Neural cell (in vitro differentiated cells): ENCODE data around the gene TTLL12. TPM values are rescaled to one million over a fixed set of nuclear protein-coding genes. Genes with fewer than 3 reads are reported as not detected.

Experiments
- H2AFZ ChIP-seq: fragments of 200-600, 300-800 bp; sonication (generic), shearing (Covaris generic); 2 replicates; pipeline ENCODE4 v1.6.0; 2014; ENCODE audit warnings: low read depth, mild to moderate bottlenecking, antibody characterized with exemption, low read length, moderate library complexity
- H3F3A ChIP-seq: fragments of 200-600 bp; shearing (Covaris generic); 2 replicates; pipeline ENCODE4 v1.6.1; 2016; ENCODE audit warnings: mild to moderate bottlenecking, moderate library complexity, mixed read lengths, antibody characterized with exemption, low read length; ENCODE audit not compliant: insufficient read depth, poor library complexity, severe bottlenecking
- H3K27ac ChIP-seq: fragments of 200-600, 300-800 bp; sonication (generic), shearing (Covaris generic); 2 replicates; pipeline ENCODE4 v1.5.1; 2014; ENCODE audit warnings: mild to moderate bottlenecking, low read length, moderate library complexity
- H3K27me3 ChIP-seq: fragments of 300-800, 200-600 bp; sonication (generic), shearing (Covaris generic); 2 replicates; pipeline ENCODE4 v1.6.0; 2014; ENCODE audit warnings: mild to moderate bottlenecking, low read depth, low read length, moderate library complexity; ENCODE audit not compliant: insufficient read depth
- H3K36me3 ChIP-seq: fragments of 300-800, 200-600 bp; sonication (generic), shearing (Covaris generic); 2 replicates; pipeline ENCODE4 v1.5.1; 2014; ENCODE audit warnings: mild to moderate bottlenecking, antibody characterized with exemption, low read length, moderate library complexity; ENCODE audit not compliant: insufficient read depth
- H3K4me2 ChIP-seq: fragments of 300-800, 200-600 bp; sonication (generic), shearing (Covaris generic); 2 replicates; pipeline ENCODE4 v1.6.0; 2014; ENCODE audit warnings: mild to moderate bottlenecking, low read length
- H3K4me3 ChIP-seq: fragments of 300-800, 200-600 bp; sonication (generic), shearing (Covaris generic); 2 replicates; pipeline ENCODE4 v1.5.1; 2014; ENCODE audit warnings: mild to moderate bottlenecking, low read length, moderate library complexity
- H3K79me2 ChIP-seq: fragments of 200-600 bp; shearing (Covaris generic); replicated peaks from 2 replicates; pipeline ENCODE4 v1.6.0; 2014; ENCODE audit warnings: mild to moderate bottlenecking, low read length, moderate library complexity; ENCODE audit not compliant: insufficient read depth
- H3K9ac ChIP-seq: fragments of 300-800, 200-600 bp; sonication (generic), shearing (Covaris generic); 2 replicates; pipeline ENCODE4 v1.6.1; 2016; ENCODE audit warnings: mild to moderate bottlenecking, low read length, mixed read lengths
- H3K9me2 ChIP-seq: fragments of 200-600 bp; shearing (Covaris generic); 2 replicates; pipeline ENCODE4 v1.6.1; 2016; ENCODE audit warnings: mild to moderate bottlenecking, low read length, mixed read lengths; ENCODE audit not compliant: insufficient read depth
- H3K9me3 ChIP-seq: fragments of 200-600, 300-800 bp; sonication (generic), shearing (Covaris generic); 2 replicates; pipeline ENCODE4 v1.6.1; 2016; ENCODE audit warnings: mild to moderate bottlenecking, mixed run types, low read length, moderate library complexity, mixed read lengths
- H4K20me1 ChIP-seq: fragments of 200-600 bp; shearing (Covaris generic); 2 replicates; pipeline ENCODE4 v1.6.1; 2016; ENCODE audit warnings: mild to moderate bottlenecking, mixed run types; ENCODE audit not compliant: insufficient read depth
- EP300 ChIP-seq: fragments of 450-650 bp; conservative IDR thresholded peaks from 2 replicates; pipeline ENCODE4 v1.6.1; 2014; ENCODE audit warnings: antibody characterized with exemption, mild to moderate bottlenecking, moderate library complexity; ENCODE audit not compliant: poor library complexity, severe bottlenecking
- EZH2 ChIP-seq: fragments of 200-600, 300-800 bp; shearing (Covaris generic), sonication (generic); IDR thresholded peaks from 2 replicates; pipeline ENCODE4 v1.6.1; 2014; ENCODE audit warnings: antibody characterized with exemption, low read length, borderline replicate concordance, mild to moderate bottlenecking; ENCODE audit not compliant: insufficient read depth, poor library complexity, severe bottlenecking
- MXI1 ChIP-seq: fragments of 450-650 bp; conservative IDR thresholded peaks from 2 replicates; pipeline ENCODE4 v1.6.1; 2014; ENCODE audit warnings: antibody characterized with exemption, mild to moderate bottlenecking; ENCODE audit not compliant: poor library complexity, severe bottlenecking
- POLR2AphosphoS5 ChIP-seq: IDR thresholded peaks from 2 replicates; pipeline ENCODE4 v1.6.1; 2012
- RAD21 ChIP-seq: fragments of 450-650 bp; conservative IDR thresholded peaks from 2 replicates; pipeline ENCODE4 v1.6.1; 2014; ENCODE audit warnings: antibody characterized with exemption, mild to moderate bottlenecking, moderate library complexity
- SMC3 ChIP-seq: fragments of 450-650 bp; conservative IDR thresholded peaks from 2 replicates; pipeline ENCODE4 v1.6.1; 2014; ENCODE audit warnings: antibody characterized with exemption, mild to moderate bottlenecking, moderate library complexity; ENCODE audit not compliant: poor library complexity
- TAF1 ChIP-seq: IDR thresholded peaks from 2 replicates; pipeline ENCODE4 v1.6.1; 2012; ENCODE audit warnings: low read depth
- polyA plus RNA-seq: library from polyadenylated mRNA; depleted of rRNA; stranded (reverse); fragments of >200 nt; gene quantifications from 2 replicates; pipeline ENCODE4 v1.2.3, GENCODE V29; 2014
- TF ChIP-seq, protein P1 (sequence below): fragments of 450-650 bp; IDR thresholded peaks from 2 replicates; pipeline ENCODE4 v1.5.1; 2014; ENCODE audit warnings: antibody characterized with exemption, mild to moderate bottlenecking, moderate library complexity; ENCODE audit not compliant: poor library complexity, severe bottlenecking
- TF ChIP-seq, protein P2 (sequence below): IDR thresholded peaks from 2 replicates; pipeline ENCODE4 v1.6.1; 2012; ENCODE audit warnings: borderline replicate concordance

Gene TTLL12
- polyA plus RNA-seq, 1 donor from 2014 or later: 22.2 TPM

DNA sequence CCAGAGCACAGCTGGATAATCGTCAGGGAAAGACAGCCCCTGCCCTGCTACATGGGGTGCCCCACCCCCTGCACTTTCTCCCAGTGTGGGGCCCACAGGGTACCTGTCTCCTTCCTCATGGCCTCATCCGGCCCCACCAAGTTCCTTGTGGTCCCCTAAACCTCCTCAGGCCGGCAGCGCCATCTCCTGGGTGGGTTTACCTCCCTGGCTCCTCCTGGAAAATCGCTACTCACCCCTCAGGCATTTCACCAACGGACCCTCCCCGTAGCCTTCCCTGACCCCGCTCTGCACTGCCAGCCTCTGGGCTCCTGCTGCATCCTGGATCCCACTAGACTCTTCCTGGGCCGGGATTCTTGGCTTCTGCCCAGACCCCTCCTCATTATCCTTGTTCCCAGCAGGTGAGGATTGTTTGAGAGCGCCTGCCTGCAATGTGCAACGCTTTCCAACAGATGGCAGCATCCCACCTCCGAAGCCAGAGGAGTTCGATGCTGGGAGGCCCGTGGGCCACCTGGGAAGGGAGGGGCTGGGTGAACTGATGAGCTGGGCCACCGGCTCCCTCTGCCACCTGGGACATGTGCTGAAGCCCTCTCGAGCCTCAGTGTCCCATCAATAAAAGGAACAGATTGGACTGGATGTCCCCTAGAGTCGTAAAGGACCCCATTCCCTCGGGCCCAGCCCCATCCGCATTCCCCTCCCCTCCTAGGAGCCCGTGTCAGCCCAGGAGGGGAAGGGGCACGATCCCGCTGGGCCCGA, 44.2 kb upstream of the TTLL12 start:
- Histone ChIP-seq H3K4me2 (no peak overlapping the region), H2AFZ (no peak overlapping the region), H3K79me2 (no peaks in the 10 kb centered on the region), H3F3A (no peaks in the 10 kb centered on the region), H3K9ac (no peak overlapping the region), H3K27me3 (no peaks in the 10 kb centered on the region), H3K36me3 (no peaks in the 10 kb centered on the region), H3K9me3 (no peaks in the 10 kb centered on the region), H3K27ac (no peak overlapping the region), H3K9me2 (no peaks in the 10 kb centered on the region), H4K20me1 (no peaks in the 10 kb centered on the region), H3K4me3 (no peak overlapping the region)
- TF ChIP-seq POLR2AphosphoS5: no peak
- TF ChIP-seq MXI1: no peak
- TF ChIP-seq, protein P1, sequence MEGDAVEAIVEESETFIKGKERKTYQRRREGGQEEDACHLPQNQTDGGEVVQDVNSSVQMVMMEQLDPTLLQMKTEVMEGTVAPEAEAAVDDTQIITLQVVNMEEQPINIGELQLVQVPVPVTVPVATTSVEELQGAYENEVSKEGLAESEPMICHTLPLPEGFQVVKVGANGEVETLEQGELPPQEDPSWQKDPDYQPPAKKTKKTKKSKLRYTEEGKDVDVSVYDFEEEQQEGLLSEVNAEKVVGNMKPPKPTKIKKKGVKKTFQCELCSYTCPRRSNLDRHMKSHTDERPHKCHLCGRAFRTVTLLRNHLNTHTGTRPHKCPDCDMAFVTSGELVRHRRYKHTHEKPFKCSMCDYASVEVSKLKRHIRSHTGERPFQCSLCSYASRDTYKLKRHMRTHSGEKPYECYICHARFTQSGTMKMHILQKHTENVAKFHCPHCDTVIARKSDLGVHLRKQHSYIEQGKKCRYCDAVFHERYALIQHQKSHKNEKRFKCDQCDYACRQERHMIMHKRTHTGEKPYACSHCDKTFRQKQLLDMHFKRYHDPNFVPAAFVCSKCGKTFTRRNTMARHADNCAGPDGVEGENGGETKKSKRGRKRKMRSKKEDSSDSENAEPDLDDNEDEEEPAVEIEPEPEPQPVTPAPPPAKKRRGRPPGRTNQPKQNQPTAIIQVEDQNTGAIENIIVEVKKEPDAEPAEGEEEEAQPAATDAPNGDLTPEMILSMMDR: peak; percentile 97
- peak; percentile 92 for TF ChIP-seq RAD21
- TF ChIP-seq SMC3: peak; percentile 95
- TF ChIP-seq, protein P2, sequence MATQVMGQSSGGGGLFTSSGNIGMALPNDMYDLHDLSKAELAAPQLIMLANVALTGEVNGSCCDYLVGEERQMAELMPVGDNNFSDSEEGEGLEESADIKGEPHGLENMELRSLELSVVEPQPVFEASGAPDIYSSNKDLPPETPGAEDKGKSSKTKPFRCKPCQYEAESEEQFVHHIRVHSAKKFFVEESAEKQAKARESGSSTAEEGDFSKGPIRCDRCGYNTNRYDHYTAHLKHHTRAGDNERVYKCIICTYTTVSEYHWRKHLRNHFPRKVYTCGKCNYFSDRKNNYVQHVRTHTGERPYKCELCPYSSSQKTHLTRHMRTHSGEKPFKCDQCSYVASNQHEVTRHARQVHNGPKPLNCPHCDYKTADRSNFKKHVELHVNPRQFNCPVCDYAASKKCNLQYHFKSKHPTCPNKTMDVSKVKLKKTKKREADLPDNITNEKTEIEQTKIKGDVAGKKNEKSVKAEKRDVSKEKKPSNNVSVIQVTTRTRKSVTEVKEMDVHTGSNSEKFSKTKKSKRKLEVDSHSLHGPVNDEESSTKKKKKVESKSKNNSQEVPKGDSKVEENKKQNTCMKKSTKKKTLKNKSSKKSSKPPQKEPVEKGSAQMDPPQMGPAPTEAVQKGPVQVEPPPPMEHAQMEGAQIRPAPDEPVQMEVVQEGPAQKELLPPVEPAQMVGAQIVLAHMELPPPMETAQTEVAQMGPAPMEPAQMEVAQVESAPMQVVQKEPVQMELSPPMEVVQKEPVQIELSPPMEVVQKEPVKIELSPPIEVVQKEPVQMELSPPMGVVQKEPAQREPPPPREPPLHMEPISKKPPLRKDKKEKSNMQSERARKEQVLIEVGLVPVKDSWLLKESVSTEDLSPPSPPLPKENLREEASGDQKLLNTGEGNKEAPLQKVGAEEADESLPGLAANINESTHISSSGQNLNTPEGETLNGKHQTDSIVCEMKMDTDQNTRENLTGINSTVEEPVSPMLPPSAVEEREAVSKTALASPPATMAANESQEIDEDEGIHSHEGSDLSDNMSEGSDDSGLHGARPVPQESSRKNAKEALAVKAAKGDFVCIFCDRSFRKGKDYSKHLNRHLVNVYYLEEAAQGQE: no peak

DNA sequence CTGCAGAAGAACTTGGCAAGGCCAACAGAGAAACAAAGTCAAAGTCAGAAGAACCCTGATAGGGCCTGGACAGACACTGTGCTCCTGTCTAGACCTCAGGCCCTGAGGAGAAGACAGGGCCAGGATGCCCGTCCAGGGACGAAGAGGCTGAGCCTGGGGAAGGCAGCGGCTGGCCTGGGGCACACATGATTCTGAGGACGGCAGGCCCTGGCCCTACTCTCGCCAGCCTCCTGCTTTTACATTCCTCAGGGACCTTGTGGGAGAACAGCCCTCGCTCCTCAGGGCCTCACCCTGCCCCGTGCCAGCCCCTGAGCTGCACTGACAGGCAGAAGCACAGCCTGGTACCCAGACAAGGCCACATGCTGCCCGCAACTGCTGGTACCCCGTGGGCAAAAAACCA, 43.6 kb upstream of the TTLL12 start:
- no peak overlapping the region for H3K4me2 ChIP-seq
- H3K9ac ChIP-seq: no peak overlapping the region
- H3K27me3 ChIP-seq: no peaks in the 10 kb centered on the region
- no peaks in the 10 kb centered on the region for H3K9me2 ChIP-seq
- no peaks in the 10 kb centered on the region for H3F3A ChIP-seq
- H2AFZ ChIP-seq: no peak overlapping the region
- no peaks in the 10 kb centered on the region for H3K36me3 ChIP-seq
- no peak overlapping the region for H3K27ac ChIP-seq
- TF ChIP-seq TAF1 (no peak), MXI1 (no peak), EP300 (no peak), POLR2AphosphoS5 (no peak), EZH2 (no peak), RAD21 (no peak), SMC3 (no peak)
- TF ChIP-seq, protein P1: no peak
- TF ChIP-seq, protein P2: no peak
- no peaks in the 10 kb centered on the region for H4K20me1 ChIP-seq
- H3K79me2 ChIP-seq: no peaks in the 10 kb centered on the region
- no peak overlapping the region for H3K4me3 ChIP-seq
- no peaks in the 10 kb centered on the region for H3K9me3 ChIP-seq
